DND-41 (cell line): ENCODE results near the gene QRSL1.

Experiments
- ATAC-seq: fragments of 200-7000 bp; cut with Tn5 transposase; 3 replicates; pipeline ENCODE4 v1.9.1; 2021; ENCODE audit warnings: low read depth; ENCODE audit not compliant: insufficient read depth
- DNase-seq: peaks from one replicate; pipeline ENCODE4 v3.0.0-alpha.2; 2020
- H2AFZ ChIP-seq: 2 replicates; pipeline ENCODE4 v1.6.0; 2012; ENCODE audit warnings: low read depth, low read length
- H3K27ac ChIP-seq: 2 replicates; pipeline ENCODE4 v1.5.1; 2012; ENCODE audit warnings: low read length, inconsistent platforms
- H3K27me3 ChIP-seq: fragments of 200-600 bp; sonication (generic); 2 replicates; pipeline ENCODE4 v1.6.0; 2012; ENCODE audit warnings: low read length, mild to moderate bottlenecking, inconsistent platforms; ENCODE audit not compliant: insufficient read depth, poor library complexity
- H3K36me3 ChIP-seq: 2 replicates; pipeline ENCODE4 v1.5.1; 2012; ENCODE audit warnings: low read length, inconsistent platforms; ENCODE audit not compliant: insufficient read depth
- H3K4me1 ChIP-seq: 2 replicates; pipeline ENCODE4 v1.5.1; 2012; ENCODE audit warnings: mild to moderate bottlenecking, low read length; ENCODE audit not compliant: insufficient read depth
- H3K4me2 ChIP-seq: 2 replicates; pipeline ENCODE4 v1.6.0; 2012; ENCODE audit warnings: mild to moderate bottlenecking, moderate library complexity, low read length, inconsistent platforms; ENCODE audit not compliant: insufficient read depth
- H3K4me3 ChIP-seq, 2 experiments: fragments of 200-600 bp in 1 of 2; shearing (Covaris generic) in 1 of 2; 2 replicates each; pipeline ENCODE4 v1.5.1; 2012 to 2016; ENCODE audit warnings: inconsistent platforms in 2 of 2, low read length in 2 of 2, mild to moderate bottlenecking in 2 of 2, low read depth in 1 of 2, moderate library complexity in 1 of 2
- H3K79me2 ChIP-seq: 2 replicates; pipeline ENCODE4 v1.6.0; 2012; ENCODE audit warnings: low read length, inconsistent platforms; ENCODE audit not compliant: insufficient read depth
- H3K9ac ChIP-seq: 2 replicates; pipeline ENCODE4 v1.6.0; 2012; ENCODE audit warnings: low read depth, mild to moderate bottlenecking, inconsistent platforms, low read length, moderate library complexity
- H3K9me3 ChIP-seq: 2 replicates; pipeline ENCODE4 v1.5.1; 2012; ENCODE audit warnings: low read length, moderate library complexity, mild to moderate bottlenecking, inconsistent platforms; ENCODE audit not compliant: insufficient read depth, severe bottlenecking
- H4K20me1 ChIP-seq: 2 replicates; pipeline ENCODE4 v1.6.0; 2012; ENCODE audit warnings: low read length; ENCODE audit not compliant: insufficient read depth
- EZH2 ChIP-seq: IDR thresholded peaks from 3 replicates; pipeline ENCODE4 v1.6.1; 2012; ENCODE audit warnings: borderline replicate concordance, low read depth, mild to moderate bottlenecking, moderate library complexity, low read length, inconsistent platforms; ENCODE audit not compliant: severe bottlenecking
- TF ChIP-seq, protein P1 (sequence below): IDR thresholded peaks from 2 replicates; pipeline ENCODE4 v1.5.1; 2012; ENCODE audit warnings: borderline replicate concordance, low read length, moderate library complexity, mild to moderate bottlenecking; ENCODE audit not compliant: poor library complexity, severe bottlenecking; ENCODE audit errors: extremely low read depth

The QRSL1 gene

GRCh38 chr6:106662458-106662857, 33.1 kb downstream of the QRSL1 start:
- Histone ChIP-seq H3K4me2 (no peak overlapping the region), H3K4me3 (no peak overlapping the region)

GRCh38 chr6:106666282-106667021, 37.1 kb downstream of the QRSL1 start:
- no peak overlapping the region for H3K4me2 ChIP-seq
- H3K27ac ChIP-seq, result no peak overlapping the region
- no peak overlapping the region for H3K9ac ChIP-seq
- no peaks in the 10 kb centered on the region for H3K27me3 ChIP-seq
- DNase-seq (no peak), ATAC-seq (peak; percentile 42; the same call in 2 of the 3 replicates)
- no peak overlapping the region for H2AFZ ChIP-seq
- no peaks in the 10 kb centered on the region for H4K20me1 ChIP-seq
- H3K79me2 ChIP-seq, result no peaks in the 10 kb centered on the region
- peaks cover 33% of the 10 kb centered on the region for H3K36me3 ChIP-seq
- H3K4me1 ChIP-seq, result no peaks in the 10 kb centered on the region
- H3K9me3 ChIP-seq, result no peaks in the 10 kb centered on the region
- no peak overlapping the region for H3K4me3 ChIP-seq
- TF ChIP-seq, protein P1, sequence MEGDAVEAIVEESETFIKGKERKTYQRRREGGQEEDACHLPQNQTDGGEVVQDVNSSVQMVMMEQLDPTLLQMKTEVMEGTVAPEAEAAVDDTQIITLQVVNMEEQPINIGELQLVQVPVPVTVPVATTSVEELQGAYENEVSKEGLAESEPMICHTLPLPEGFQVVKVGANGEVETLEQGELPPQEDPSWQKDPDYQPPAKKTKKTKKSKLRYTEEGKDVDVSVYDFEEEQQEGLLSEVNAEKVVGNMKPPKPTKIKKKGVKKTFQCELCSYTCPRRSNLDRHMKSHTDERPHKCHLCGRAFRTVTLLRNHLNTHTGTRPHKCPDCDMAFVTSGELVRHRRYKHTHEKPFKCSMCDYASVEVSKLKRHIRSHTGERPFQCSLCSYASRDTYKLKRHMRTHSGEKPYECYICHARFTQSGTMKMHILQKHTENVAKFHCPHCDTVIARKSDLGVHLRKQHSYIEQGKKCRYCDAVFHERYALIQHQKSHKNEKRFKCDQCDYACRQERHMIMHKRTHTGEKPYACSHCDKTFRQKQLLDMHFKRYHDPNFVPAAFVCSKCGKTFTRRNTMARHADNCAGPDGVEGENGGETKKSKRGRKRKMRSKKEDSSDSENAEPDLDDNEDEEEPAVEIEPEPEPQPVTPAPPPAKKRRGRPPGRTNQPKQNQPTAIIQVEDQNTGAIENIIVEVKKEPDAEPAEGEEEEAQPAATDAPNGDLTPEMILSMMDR, result no peak
- no peak for TF ChIP-seq EZH2

More at GRCh38 chr6:106662458-106662857, 33.1 kb downstream of the QRSL1 start:
- DNase-seq (no peak), ATAC-seq (no peak)
- Histone ChIP-seq H3K79me2 (no peaks in the 10 kb centered on the region), H3K27me3 (no peaks in the 10 kb centered on the region), H3K4me1 (no peaks in the 10 kb centered on the region), H3K27ac (no peak overlapping the region), H4K20me1 (no peaks in the 10 kb centered on the region), H2AFZ (no peak overlapping the region), H3K9me3 (peaks cover 11% of the 10 kb centered on the region), H3K9ac (no peak overlapping the region), H3K36me3 (peaks cover 59% of the 10 kb centered on the region)
- no peak for TF ChIP-seq EZH2
- TF ChIP-seq, protein P1, result no peak

- Histone ChIP-seq H3K36me3 (peaks cover 33% of the 10 kb centered on the region), H3K4me3 (no peak overlapping the region), H3K9me3 (no peaks in the 10 kb centered on the region), H2AFZ (no peak overlapping the region), H3K27me3 (no peaks in the 10 kb centered on the region), H3K79me2 (no peaks in the 10 kb centered on the region), H3K9ac (no peak overlapping the region), H3K4me1 (no peaks in the 10 kb centered on the region), H4K20me1 (no peaks in the 10 kb centered on the region), H3K27ac (no peak overlapping the region), H3K4me2 (no peak overlapping the region)
- no peak for ATAC-seq
- TF ChIP-seq, protein P1, result no peak
- no peak for TF ChIP-seq EZH2
- no peak for DNase-seq
Measured at GRCh38 chr6:106667022-106667402, 37.6 kb downstream of the QRSL1 start.

DNA sequence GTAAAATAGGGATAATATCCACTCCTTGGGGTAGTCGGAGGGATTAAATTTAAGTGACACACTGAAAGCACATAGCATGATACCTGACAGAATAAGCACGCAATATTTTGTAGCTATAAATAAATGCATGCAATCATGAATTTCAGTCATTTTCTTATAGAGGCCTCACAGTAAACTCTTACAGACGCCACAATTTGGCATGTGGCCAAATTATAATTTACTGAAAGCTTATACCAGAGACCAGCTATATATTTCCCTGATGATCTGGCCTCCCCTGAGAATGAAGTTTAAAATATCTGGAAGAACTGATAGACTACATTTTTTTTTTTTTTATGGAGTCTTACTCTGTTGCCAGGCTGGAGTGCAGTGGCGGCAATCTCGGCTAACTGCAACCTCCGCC, 40.9 kb downstream of the QRSL1 start:
- Histone ChIP-seq H3K4me3 (no peak overlapping the region), H4K20me1 (no peaks in the 10 kb centered on the region), H3K27me3 (no peaks in the 10 kb centered on the region), H3K36me3 (peaks cover 6% of the 10 kb centered on the region; the same call in 1 of the 2 replicates), H3K9me3 (no peaks in the 10 kb centered on the region), H2AFZ (no peak overlapping the region), H3K27ac (no peak overlapping the region), H3K4me1 (no peaks in the 10 kb centered on the region), H3K9ac (no peak overlapping the region), H3K4me2 (no peak overlapping the region), H3K79me2 (no peaks in the 10 kb centered on the region)
- no peak for TF ChIP-seq EZH2
- TF ChIP-seq, protein P1, result no peak
- DNase-seq, result no peak
- ATAC-seq, result no peak
